Endothelial cell of umbilical vein (primary cell): ENCODE measurements around the gene LEMD1. TPM values are rescaled to one million over a fixed set of nuclear protein-coding genes. Genes with fewer than 3 reads are reported as not detected.

Source experiments
- Bru-seq: library from RNA; stranded (reverse); fragments of 400-500 nt; gene quantifications from one replicate; lab custom pipeline; 2021; lab: Mats Ljungman, UMichigan
- BruChase-seq, 2 experiments: library from RNA; stranded (reverse); fragments of 400-500 nt; gene quantifications; one replicate each; lab custom pipeline; 2021; lab: Mats Ljungman, UMichigan
- BruUV-seq: library from RNA; stranded (reverse); fragments of 400-500 nt; replicated peaks from 2 replicates; lab custom pipeline; 2021; lab: Mats Ljungman, UMichigan
- CTCF ChIA-PET: fragments of 300-600, 350-600 bp; sonication (Branson Sonifier 250); formaldehyde crosslinking; loops from one replicate; lab custom pipeline; 2021; ENCODE audit warnings: antibody characterized with exemption, inconsistent platforms; lab: Charles Lee
- POLR2A ChIA-PET: fragments of 300-600, 350-600 bp; sonication (Branson Sonifier 250); formaldehyde crosslinking; loops from one replicate; lab custom pipeline; 2021; ENCODE audit warnings: antibody characterized with exemption, inconsistent platforms; lab: Charles Lee
- DNase-seq: peaks from one replicate; pipeline ENCODE4 v3.0.0-alpha.2; 2011; ENCODE audit warnings: low read depth, low spot score
- FAIRE-seq: peaks from 2 replicates; lab custom pipeline; 2011; peaks lifted over from hg19 to GRCh38; lab: Jason Lieb, UNC
- H2AFZ ChIP-seq: 2 replicates; pipeline ENCODE4 v1.6.0; 2012; ENCODE audit warnings: low read depth, low read length, control low read depth, inconsistent platforms
- H3K27ac ChIP-seq: 2 replicates; pipeline ENCODE4 v1.5.1; 2011; ENCODE audit warnings: low read depth, mild to moderate bottlenecking, control low read depth, low read length, moderate library complexity; ENCODE audit not compliant: insufficient read depth
- H3K27me3 ChIP-seq, 2 experiments: 2 replicates each; pipeline versions ENCODE4 v1.6.0 to v1.6.1; 2011; ENCODE audit warnings: low read length in 2 of 2, mixed read lengths in 1 of 2; ENCODE audit not compliant: control insufficient read depth in 2 of 2, insufficient read depth in 2 of 2
- H3K36me3 ChIP-seq, 2 experiments: 2 replicates in 1 of 2; 3 replicates in 1 of 2; pipeline ENCODE4 v1.5.1; 2011; ENCODE audit warnings: low read length in 2 of 2, mild to moderate bottlenecking in 1 of 2, moderate library complexity in 1 of 2; ENCODE audit not compliant: control insufficient read depth in 2 of 2, insufficient read depth in 2 of 2; ENCODE audit errors: extremely low read depth in 1 of 2
- H3K4me1 ChIP-seq: 3 replicates; pipeline ENCODE4 v1.5.1; 2011; ENCODE audit warnings: mild to moderate bottlenecking, low read length; ENCODE audit not compliant: control insufficient read depth, insufficient read depth; ENCODE audit errors: extremely low read depth
- H3K4me2 ChIP-seq: 2 replicates; pipeline ENCODE4 v1.6.1; 2011; ENCODE audit warnings: low read length, control low read depth, mixed read lengths; ENCODE audit not compliant: insufficient read depth
- H3K4me3 ChIP-seq, 3 experiments: fragments of 200-600 bp in 1 of 3; sonication (generic), shearing (Covaris generic) in 1 of 3; replicated peaks in 1 of 3; 2 replicates each; pipeline ENCODE4 v1.5.1; 2011 to 2016; ENCODE audit warnings: control low read depth in 3 of 3, low read length in 3 of 3, mild to moderate bottlenecking in 2 of 3, inconsistent platforms in 1 of 3, low read depth in 1 of 3, moderate library complexity in 1 of 3; ENCODE audit not compliant: insufficient read depth in 1 of 3
- H3K79me2 ChIP-seq: 2 replicates; pipeline ENCODE4 v1.6.0; 2012; ENCODE audit warnings: low read length, inconsistent platforms; ENCODE audit not compliant: control insufficient read depth, insufficient read depth
- H3K9ac ChIP-seq: replicated peaks from 2 replicates; pipeline ENCODE3; 2011; ENCODE audit warnings: low read length, control low read depth; ENCODE audit not compliant: insufficient read depth; ENCODE audit errors: extremely low read depth
- H3K9me1 ChIP-seq: replicated peaks from 3 replicates; pipeline ENCODE4 v1.6.0; 2011; ENCODE audit warnings: mild to moderate bottlenecking, low read length; ENCODE audit not compliant: control insufficient read depth, insufficient read depth; ENCODE audit errors: extremely low read depth
- H3K9me3 ChIP-seq: replicated peaks from 2 replicates; pipeline ENCODE4 v1.5.1; 2012; ENCODE audit warnings: low read length, inconsistent platforms; ENCODE audit not compliant: control insufficient read depth, insufficient read depth
- H4K20me1 ChIP-seq: replicated peaks from 2 replicates; pipeline ENCODE3; 2011; ENCODE audit warnings: mild to moderate bottlenecking, low read length; ENCODE audit not compliant: control insufficient read depth, insufficient read depth; ENCODE audit errors: extremely low read depth
- EZH2 ChIP-seq: IDR thresholded peaks from 2 replicates; pipeline ENCODE4 v1.6.1; 2012; ENCODE audit warnings: borderline replicate concordance, low read depth, mild to moderate bottlenecking, moderate library complexity, low read length, inconsistent platforms; ENCODE audit not compliant: severe bottlenecking
- FOS ChIP-seq: IDR thresholded peaks from 2 replicates; pipeline ENCODE4 v1.6.1; 2011; ENCODE audit warnings: mild to moderate bottlenecking, low read length, moderate library complexity, borderline replicate concordance; ENCODE audit not compliant: insufficient read depth
- GATA2 ChIP-seq: IDR thresholded peaks from 2 replicates; pipeline ENCODE4 v1.7.0; 2011; ENCODE audit warnings: low read depth, mild to moderate bottlenecking, moderate library complexity, mixed read lengths, low read length; ENCODE audit not compliant: insufficient read length, insufficient read depth
- JUN ChIP-seq: IDR thresholded peaks from 2 replicates; pipeline ENCODE4 v1.6.1; 2011; ENCODE audit warnings: borderline replicate concordance, low read depth; ENCODE audit not compliant: insufficient read length, insufficient read depth
- MYC ChIP-seq: IDR thresholded peaks from one replicate; pipeline ENCODE4 v1.6.1; 2011; ENCODE audit warnings: mild to moderate bottlenecking, low read depth, low read length
- POLR2A ChIP-seq: IDR thresholded peaks from 2 replicates; pipeline ENCODE4 v1.6.1; 2012; ENCODE audit warnings: low read depth, mild to moderate bottlenecking, control low read depth, low read length
- POLR2AphosphoS5 ChIP-seq: IDR thresholded peaks from 2 replicates; pipeline ENCODE4 v1.6.1; 2012; ENCODE audit warnings: low read depth, mild to moderate bottlenecking, control low read depth, low read length, moderate library complexity; ENCODE audit not compliant: insufficient read depth
- dilution Hi-C: fragments of 300-500 bp; cut with MboI; formaldehyde crosslinking; loops from one replicate; pipeline ENCODE4 v1.15.0; 2019; ENCODE audit warnings: low sequenced_read_pairs; ENCODE audit not compliant: extremely low pct_ligation_motif_present
- intact Hi-C: fragments of 100-400 bp; cut with micrococcal nuclease; formaldehyde crosslinking; loops from one replicate; pipeline ENCODE4 v1.10.0; 2022
- long read RNA-seq: library from polyadenylated mRNA; stranded (forward); transcript quantifications from one replicate; pipeline ENCODE4 v2.0.0, GENCODE V29; 2021
- polyA minus RNA-seq, 3 experiments: library from RNA; depleted of rRNA, polyadenylated mRNA; stranded (reverse); fragments of >200 nt; gene quantifications; 1 replicate in 1 of 3; 2 replicates in 2 of 3; pipeline ENCODE4 v1.2.3, GENCODE V29; 2011
- polyA plus RNA-seq, 4 experiments: library from polyadenylated mRNA; depleted of rRNA in 3 of 4; stranded (reverse) in 3 of 4; unstranded in 1 of 4; fragments of >200 nt; gene quantifications; 2 replicates each; pipeline versions ENCODE4 v1.2.1 to v1.2.3, GENCODE V29; 2011 to 2012; ENCODE audit warnings: missing spikeins in 1 of 4
- total RNA-seq: library from RNA; stranded (reverse); gene quantifications from 2 replicates; pipeline ENCODE4 v1.2.3, GENCODE V29; 2021
- TF ChIP-seq, protein P1 (sequence below), 2 donors: IDR thresholded peaks; 1 replicate in 1 of 2; 2 replicates in 1 of 2; pipeline ENCODE4 v1.5.1; 2011; ENCODE audit warnings: low read length in 2 of 2, mild to moderate bottlenecking in 2 of 2, moderate library complexity in 2 of 2, control low read depth in 1 of 2, inconsistent platforms in 1 of 2, low read depth in 1 of 2; ENCODE audit not compliant: insufficient read depth in 1 of 2; ENCODE audit errors: extremely low read depth in 1 of 2
- TF ChIP-seq, protein P2 (sequence below): IDR thresholded peaks from 2 replicates; pipeline ENCODE4 v1.6.1; 2011; ENCODE audit not compliant: insufficient read depth, insufficient read length

Gene LEMD1, protein sequence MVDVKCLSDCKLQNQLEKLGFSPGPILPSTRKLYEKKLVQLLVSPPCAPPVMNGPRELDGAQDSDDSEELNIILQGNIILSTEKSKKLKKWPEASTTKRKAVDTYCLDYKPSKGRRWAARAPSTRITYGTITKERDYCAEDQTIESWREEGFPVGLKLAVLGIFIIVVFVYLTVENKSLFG
- total RNA-seq (not detected in 2 replicates), polyA plus RNA-seq (not detected in 2 replicates), polyA minus RNA-seq (not detected in 2 replicates), Bru-seq, nascent RNA (percentile 5 among the genes with signal in this experiment), BruChase-seq, experiment 1, labeled RNA remaining after a 6-hour chase (percentile 3 among the genes with signal in this experiment), BruChase-seq, experiment 2, labeled RNA remaining after a 2-hour chase (percentile 6 among the genes with signal in this experiment)
- polyA plus RNA-seq (2011; cell fraction: cytosol; rRNA removed) = not detected in 2 replicates
- polyA plus RNA-seq (2011; cell fraction: nucleus; rRNA removed) = not detected in 2 replicates
- polyA plus RNA-seq (2012) = not detected in 2 replicates
- polyA minus RNA-seq (2011; cell fraction: cytosol; rRNA and poly(A)+ RNA removed) = not detected
- polyA minus RNA-seq (2011; cell fraction: nucleus; rRNA and poly(A)+ RNA removed) = not detected in 2 replicates
- long read RNA-seq = 0 reads

DNA sequence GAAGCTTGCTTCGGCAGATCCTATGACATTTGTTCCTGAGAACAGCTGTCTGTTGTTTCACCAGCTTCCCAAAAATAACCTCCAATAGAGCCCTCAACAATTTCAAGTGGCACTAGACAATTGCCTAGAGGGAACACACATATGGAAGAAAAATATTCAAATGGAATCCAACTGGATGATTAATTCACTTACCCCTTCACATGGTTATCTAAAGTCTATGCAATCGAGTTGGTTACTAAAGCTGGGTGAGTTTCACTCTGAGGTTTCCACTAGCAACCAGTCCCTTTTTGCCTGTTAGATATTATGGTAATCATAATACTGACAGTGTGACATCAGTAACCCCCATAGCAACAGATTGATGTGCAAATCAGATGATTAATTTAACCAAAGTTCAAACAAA lies at the start of gene LEMD1:
Gene LEMD1, minus strand, starts transcription at position 259 of the 400 bp plus-strand sequence. CDS start 1,520 bp downstream, outside the sequence.
- FAIRE-seq (no peak), DNase-seq (no peak)
- no peaks in the 10 kb centered on the region for H3K9me3 ChIP-seq
- no peak within 1 kb of the TSS for H3K4me3 ChIP-seq
- no peaks in the 10 kb centered on the region for H3K4me1 ChIP-seq
- H2AFZ ChIP-seq = no peak within 1 kb of the TSS
- H3K27ac ChIP-seq = no peak within 1 kb of the TSS
- no peaks in the 10 kb centered on the region for H3K36me3 ChIP-seq
- H3K79me2 ChIP-seq = no peaks in the 10 kb centered on the region
- no peaks in the 10 kb centered on the region for H4K20me1 ChIP-seq
- no peaks in the 10 kb centered on the region for H3K9me1 ChIP-seq
- peaks cover 39 to 46% of the 10 kb centered on the region in 2 experiments for H3K27me3 ChIP-seq
- intact Hi-C loops = no loop called here
- no TSS peak for BruUV-seq
- dilution Hi-C loops = no loop called here
- no peak within 1 kb of the TSS for H3K9ac ChIP-seq
- CTCF ChIA-PET = interaction anchor here (0.8 to 6.8 kb wide), 4 partner anchors 9 to 64 kb away, joined by 3 to 38 read pairs (median 4); no protein-coding TSS in a partner anchor
- TF ChIP-seq FOS = no peak
- TF ChIP-seq, protein P1, sequence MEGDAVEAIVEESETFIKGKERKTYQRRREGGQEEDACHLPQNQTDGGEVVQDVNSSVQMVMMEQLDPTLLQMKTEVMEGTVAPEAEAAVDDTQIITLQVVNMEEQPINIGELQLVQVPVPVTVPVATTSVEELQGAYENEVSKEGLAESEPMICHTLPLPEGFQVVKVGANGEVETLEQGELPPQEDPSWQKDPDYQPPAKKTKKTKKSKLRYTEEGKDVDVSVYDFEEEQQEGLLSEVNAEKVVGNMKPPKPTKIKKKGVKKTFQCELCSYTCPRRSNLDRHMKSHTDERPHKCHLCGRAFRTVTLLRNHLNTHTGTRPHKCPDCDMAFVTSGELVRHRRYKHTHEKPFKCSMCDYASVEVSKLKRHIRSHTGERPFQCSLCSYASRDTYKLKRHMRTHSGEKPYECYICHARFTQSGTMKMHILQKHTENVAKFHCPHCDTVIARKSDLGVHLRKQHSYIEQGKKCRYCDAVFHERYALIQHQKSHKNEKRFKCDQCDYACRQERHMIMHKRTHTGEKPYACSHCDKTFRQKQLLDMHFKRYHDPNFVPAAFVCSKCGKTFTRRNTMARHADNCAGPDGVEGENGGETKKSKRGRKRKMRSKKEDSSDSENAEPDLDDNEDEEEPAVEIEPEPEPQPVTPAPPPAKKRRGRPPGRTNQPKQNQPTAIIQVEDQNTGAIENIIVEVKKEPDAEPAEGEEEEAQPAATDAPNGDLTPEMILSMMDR (IDR thresholded peaks at IDR 0.05; ENCODE audit: extremely low read depth in 1 of 2, insufficient read depth in 1 of 2, low read depth in 1 of 2, low read length in 2 of 2) = no peak
- no peak for TF ChIP-seq POLR2AphosphoS5
- TF ChIP-seq MYC = no peak
- TF ChIP-seq POLR2A = no peak
- no peak for TF ChIP-seq JUN
- no peak for TF ChIP-seq EZH2
- TF ChIP-seq, protein P2, sequence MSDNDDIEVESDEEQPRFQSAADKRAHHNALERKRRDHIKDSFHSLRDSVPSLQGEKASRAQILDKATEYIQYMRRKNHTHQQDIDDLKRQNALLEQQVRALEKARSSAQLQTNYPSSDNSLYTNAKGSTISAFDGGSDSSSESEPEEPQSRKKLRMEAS = no peak
- no peak for TF ChIP-seq GATA2
- POLR2A ChIA-PET = no interaction called here
- H3K4me2 ChIP-seq = no peak within 1 kb of the TSS
